COLO668 (cell line): ENCODE data around the gene ADIRF.
"Not testable (repeated sequence)": the region's sequence is repeated elsewhere in the genome, so short reads cannot be mapped to it uniquely, and the experiment has no call there.

ENCODE experiments used
- DNase-seq: peaks from one replicate; lab custom pipeline; 2025; ENCODE audit not compliant: unreplicated experiment; lab: John Stamatoyannopoulos, UW

ADIRF gene

DNA sequence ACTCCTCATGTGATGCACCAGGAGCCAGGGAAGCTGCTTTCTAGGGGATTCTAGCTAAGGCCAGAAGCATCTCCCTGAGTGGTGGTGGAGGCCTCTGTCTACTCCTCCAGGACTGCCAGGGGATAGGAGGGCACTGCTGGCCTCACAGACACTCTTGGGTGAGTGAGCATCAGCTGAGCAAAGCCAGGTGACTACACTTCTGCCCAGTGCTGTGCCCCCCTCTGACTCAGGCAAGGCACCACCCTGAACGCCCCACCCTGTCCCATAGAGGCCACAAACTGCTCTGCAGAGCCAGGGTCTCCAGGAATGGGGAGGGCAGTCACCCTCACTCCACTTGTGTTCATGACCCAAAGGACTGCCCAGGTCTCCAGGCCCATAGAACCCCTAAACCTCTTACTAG lies 51.2 kb downstream of the ADIRF start:
- DNase-seq, result not testable (repeated sequence)

DNA sequence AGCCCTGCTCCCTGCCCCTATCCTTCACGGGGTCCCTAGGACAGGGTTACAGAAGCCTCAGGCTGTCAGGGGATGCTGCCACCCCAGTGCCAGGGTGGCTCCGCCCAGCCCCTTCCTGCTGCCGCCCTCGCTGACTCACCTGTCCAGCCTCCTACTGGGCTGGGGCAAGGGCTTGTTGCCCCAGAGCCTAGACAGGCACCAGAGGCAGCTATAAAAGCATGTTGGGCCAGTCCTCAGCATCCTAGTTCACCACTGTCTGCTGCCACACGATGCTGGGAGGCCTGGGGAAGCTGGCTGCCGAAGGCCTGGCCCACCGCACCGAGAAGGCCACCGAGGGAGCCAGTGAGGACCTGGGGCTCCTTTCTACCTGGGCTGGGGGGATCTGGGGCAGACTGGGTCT lies 51.8 kb downstream of the ADIRF start, which contains the start of gene FAM25A:
Gene FAM25A (plus strand): TSS at position 239 of the 400 bp plus-strand sequence. CDS start 31 bp downstream, at position 270.
- not testable (repeated sequence) for DNase-seq
